HEK293T (cell line): ENCODE data around the gene EID2B.

Experiments
- BHLHE40 ChIP-seq: fragments of 450-650 bp; IDR thresholded peaks from 2 replicates; pipeline ENCODE4 v1.6.1; 2016; ENCODE audit warnings: mild to moderate bottlenecking, moderate library complexity, borderline replicate concordance
- FOXA1 ChIP-seq: fragments of 450-650 bp; IDR thresholded peaks from 2 replicates; pipeline ENCODE4 v1.6.1; 2016; ENCODE audit warnings: mild to moderate bottlenecking
- LEF1 ChIP-seq: fragments of 450-650 bp; IDR thresholded peaks from 2 replicates; pipeline ENCODE4 v1.6.1; 2017; ENCODE audit warnings: mild to moderate bottlenecking, borderline replicate concordance
- NFRKB ChIP-seq: fragments of 450-650 bp; IDR thresholded peaks from 2 replicates; pipeline ENCODE4 v1.6.1; 2016; ENCODE audit warnings: mild to moderate bottlenecking, moderate library complexity
- SUZ12 ChIP-seq: fragments of 450-650 bp; IDR thresholded peaks from 2 replicates; pipeline ENCODE4 v1.6.1; 2016; ENCODE audit warnings: mild to moderate bottlenecking
- TARDBP ChIP-seq: fragments of 450-650 bp; IDR thresholded peaks from 2 replicates; pipeline ENCODE4 v1.6.1; 2016
- ZNF384 ChIP-seq: fragments of 450-650 bp; IDR thresholded peaks from 2 replicates; pipeline ENCODE4 v1.6.1; 2016

- no peak for TF ChIP-seq ZNF384
- no peak for TF ChIP-seq BHLHE40
- no peak for TF ChIP-seq TARDBP
- TF ChIP-seq FOXA1: no peak
- TF ChIP-seq SUZ12: no peak
- TF ChIP-seq LEF1: no peak
- TF ChIP-seq NFRKB: no peak
Observed at GRCh38 chr19:39553082-39553652, 20.5 kb upstream of the EID2B start.
